Activated T-helper 17 cell treated with anti-CD3 and anti-CD28 coated beads, Interleukin-2, amount 50 U/mL, for 72 hours (primary cell): Measurements from ENCODE around the gene TMEM240. TPM values are rescaled to one million over a fixed set of nuclear protein-coding genes. Genes with fewer than 3 reads are reported as not detected.
"Not testable (repeated sequence)": the region's sequence is repeated elsewhere in the genome, so short reads cannot be mapped to it uniquely, and the experiment has no call there.

ENCODE experiments used
- ATAC-seq: fragments of 150-1000 bp; cut with Tn5 transposase; replicated peaks from 2 replicates; pipeline ENCODE4 v1.10.0; 2021; ENCODE audit warnings: mild to moderate bottlenecking, moderate library complexity
- H3K27ac Mint-ChIP-seq: one replicate; pipeline ENCODE4 v1.8.0; 2022; ENCODE audit warnings: mixed read lengths
- H3K27me3 Mint-ChIP-seq: one replicate; pipeline ENCODE4 v1.8.0; 2022; ENCODE audit warnings: mixed read lengths
- H3K36me3 Mint-ChIP-seq: one replicate; pipeline ENCODE4 v1.8.0; 2022; ENCODE audit warnings: low read depth, mild to moderate bottlenecking, mixed read lengths
- H3K4me1 Mint-ChIP-seq: one replicate; pipeline ENCODE4 v1.8.0; 2022; ENCODE audit warnings: mixed read lengths
- H3K4me3 Mint-ChIP-seq: one replicate; pipeline ENCODE4 v1.8.0; 2022; ENCODE audit warnings: mild to moderate bottlenecking, mixed read lengths
- H3K9me3 Mint-ChIP-seq: one replicate; pipeline ENCODE4 v1.8.0; 2022; ENCODE audit warnings: mixed read lengths
- total RNA-seq, 2 donors: library from RNA; stranded (reverse); gene quantifications; one replicate each; pipeline ENCODE4 v1.2.3, GENCODE V29; 2022

The TMEM240 gene
- total RNA-seq, 2 donors from 2014 or later: 2.1 to 2.3 TPM

GRCh38 chr1:1487701-1488100, 52.7 kb downstream of the TMEM240 start:
- Mint-ChIP-seq H3K36me3 (peaks cover 71% of the 10 kb centered on the region), H3K4me1 (no peaks in the 10 kb centered on the region), H3K27me3 (no peaks in the 10 kb centered on the region), H3K27ac (no peak overlapping the region), H3K9me3 (no peaks in the 10 kb centered on the region), H3K4me3 (no peak overlapping the region)
- no peak for ATAC-seq

GRCh38 chr1:1485755-1486317, 54.6 kb downstream of the TMEM240 start:
- H3K27ac Mint-ChIP-seq, H3K4me3 Mint-ChIP-seq, H3K4me1 Mint-ChIP-seq, ATAC-seq, H3K27me3 Mint-ChIP-seq, H3K9me3 Mint-ChIP-seq: not testable (repeated sequence)
- H3K36me3 Mint-ChIP-seq: peaks cover 63% of the 10 kb centered on the region

GRCh38 chr1:1484976-1485750, 55.3 kb downstream of the TMEM240 start:
- not testable (repeated sequence) for ATAC-seq, H3K4me3 Mint-ChIP-seq, H3K27me3 Mint-ChIP-seq, H3K9me3 Mint-ChIP-seq, H3K27ac Mint-ChIP-seq, H3K4me1 Mint-ChIP-seq
- peaks cover 63% of the 10 kb centered on the region for H3K36me3 Mint-ChIP-seq

Other genes with a start within 250 kb of the TMEM240 start
- gene ACAP3, start 232.7 kb downstream of the TMEM240 start, total RNA-seq: 10 to 100 TPM; 41.4 to 43.3 TPM
- 10 to 100 TPM; 15.9 to 24.0 TPM for gene PUSL1, start 232.0 kb downstream of the TMEM240 start, total RNA-seq
- 100 to 1,000 TPM; 122 to 125 TPM for gene INTS11, start 216.0 kb downstream of the TMEM240 start, total RNA-seq
- 10 to 100 TPM; 16.8 to 22.3 TPM for gene CPTP, start 215.8 kb downstream of the TMEM240 start, total RNA-seq
- gene TAS1R3, start 209.3 kb downstream of the TMEM240 start, total RNA-seq: 1 to 10 TPM in 1 of 2 donors, under 1 TPM in 1; 0.71 to 1.1 TPM
- 10 to 100 TPM; 46.2 to 48.0 TPM for gene DVL1, start 191.2 kb downstream of the TMEM240 start, total RNA-seq
- gene MXRA8, start 182.1 kb downstream of the TMEM240 start, total RNA-seq: under 1 TPM in 1 of 2 donors, not detected in 1; 0.56 TPM
- gene AURKAIP1, start 165.4 kb downstream of the TMEM240 start, total RNA-seq: 100 to 1,000 TPM in 1 of 2 donors, 10 to 100 TPM in 1; 93.3 to 163 TPM
- gene CCNL2, start 141.3 kb downstream of the TMEM240 start, total RNA-seq: 100 to 1,000 TPM; 103 to 107 TPM
- gene MRPL20, start 133.3 kb downstream of the TMEM240 start, total RNA-seq: 100 to 1,000 TPM in 1 of 2 donors, 10 to 100 TPM in 1; 57.7 to 147 TPM
- not detected for gene ANKRD65, start 119.3 kb downstream of the TMEM240 start, total RNA-seq
- gene VWA1, start 104.9 kb downstream of the TMEM240 start, total RNA-seq: 1 to 10 TPM in 1 of 2 donors, under 1 TPM in 1; 0.84 to 6.2 TPM
- 1 to 10 TPM; 1.4 to 2.1 TPM for gene ATAD3C, start 90.9 kb downstream of the TMEM240 start, total RNA-seq
- 10 to 100 TPM; 24.6 to 55.5 TPM for gene ATAD3B, start 68.9 kb downstream of the TMEM240 start, total RNA-seq
- 10 to 100 TPM; 24.2 to 56.8 TPM for gene ATAD3A, start 28.5 kb downstream of the TMEM240 start, total RNA-seq
- 100 to 1,000 TPM in 1 of 2 donors, 10 to 100 TPM in 1; 75.6 to 133 TPM for gene SSU72, start 34.2 kb upstream of the TMEM240 start, total RNA-seq
- gene FNDC10, start 59.5 kb upstream of the TMEM240 start, total RNA-seq: 1 to 10 TPM; 1.1 to 1.4 TPM
- 10 to 100 TPM; 42.7 to 83.5 TPM for gene MIB2, start 74.9 kb upstream of the TMEM240 start, total RNA-seq
- 1 to 10 TPM; 1.8 to 6.5 TPM for gene MMP23B, start 91.5 kb upstream of the TMEM240 start, total RNA-seq
- gene CDK11B, start 118.4 kb upstream of the TMEM240 start, total RNA-seq: 10 to 100 TPM; 19.1 to 34.4 TPM
- gene SLC35E2B, start 152.2 kb upstream of the TMEM240 start, total RNA-seq: 10 to 100 TPM; 31.4 to 38.5 TPM
- gene CDK11A, start 183.7 kb upstream of the TMEM240 start, total RNA-seq: 10 to 100 TPM; 51.8 to 65.6 TPM
- 10 to 100 TPM; 39.0 to 90.2 TPM for gene NADK, start 237.8 kb upstream of the TMEM240 start, total RNA-seq